GM18519 (cell line): ENCODE results near the gene PTMS.

Experiments
- ATAC-seq: cut with Tn5 transposase; IDR thresholded peaks from one replicate; pipeline ENCODE4 v1.9.1; 2021; ENCODE audit warnings: mild to moderate bottlenecking, moderate library complexity; ENCODE audit not compliant: unreplicated experiment, low FRiP score

PTMS gene

DNA sequence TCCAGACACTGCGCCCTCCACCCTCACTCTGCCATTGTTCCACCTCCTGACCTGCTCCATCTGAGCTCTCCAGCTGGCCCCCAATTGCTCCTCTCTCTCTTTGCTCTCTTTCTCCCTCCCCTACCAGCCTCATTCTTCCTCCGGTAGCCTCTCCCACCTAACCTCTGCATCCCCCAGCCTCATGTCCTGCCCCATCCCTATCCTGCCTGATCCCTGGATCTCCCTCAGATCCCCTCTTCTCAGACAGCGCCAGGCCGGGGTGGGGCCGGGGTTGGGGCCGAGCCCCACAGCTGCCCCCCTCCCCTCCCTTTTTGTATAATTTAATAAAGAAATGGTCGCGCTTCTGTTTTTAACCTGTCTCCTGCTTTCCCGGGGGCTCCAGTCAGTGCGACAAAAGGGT lies 4.4 kb downstream of the PTMS start:
- ATAC-seq: no peak

DNA sequence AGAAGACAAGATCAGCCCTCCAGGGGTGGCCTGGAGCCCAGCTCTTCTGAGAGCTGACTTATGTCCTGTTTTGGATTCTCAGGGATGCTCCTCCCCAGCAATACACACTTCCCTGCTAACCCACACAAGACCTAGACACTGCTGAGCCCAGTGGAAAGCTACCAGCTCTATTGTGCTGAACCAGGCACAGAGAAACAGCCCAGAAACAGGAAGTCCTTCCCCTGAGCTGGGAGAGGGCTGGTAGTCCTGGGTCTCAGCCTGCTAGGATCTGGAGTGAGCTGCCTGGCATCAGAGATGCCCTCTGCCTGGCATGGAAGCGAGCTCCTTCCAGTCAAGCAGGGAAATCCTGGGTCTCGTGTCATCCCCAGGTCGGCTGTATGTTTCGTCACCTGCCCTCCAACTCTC lies 4.9 kb downstream of the PTMS start:
- ATAC-seq: no peak

DNA sequence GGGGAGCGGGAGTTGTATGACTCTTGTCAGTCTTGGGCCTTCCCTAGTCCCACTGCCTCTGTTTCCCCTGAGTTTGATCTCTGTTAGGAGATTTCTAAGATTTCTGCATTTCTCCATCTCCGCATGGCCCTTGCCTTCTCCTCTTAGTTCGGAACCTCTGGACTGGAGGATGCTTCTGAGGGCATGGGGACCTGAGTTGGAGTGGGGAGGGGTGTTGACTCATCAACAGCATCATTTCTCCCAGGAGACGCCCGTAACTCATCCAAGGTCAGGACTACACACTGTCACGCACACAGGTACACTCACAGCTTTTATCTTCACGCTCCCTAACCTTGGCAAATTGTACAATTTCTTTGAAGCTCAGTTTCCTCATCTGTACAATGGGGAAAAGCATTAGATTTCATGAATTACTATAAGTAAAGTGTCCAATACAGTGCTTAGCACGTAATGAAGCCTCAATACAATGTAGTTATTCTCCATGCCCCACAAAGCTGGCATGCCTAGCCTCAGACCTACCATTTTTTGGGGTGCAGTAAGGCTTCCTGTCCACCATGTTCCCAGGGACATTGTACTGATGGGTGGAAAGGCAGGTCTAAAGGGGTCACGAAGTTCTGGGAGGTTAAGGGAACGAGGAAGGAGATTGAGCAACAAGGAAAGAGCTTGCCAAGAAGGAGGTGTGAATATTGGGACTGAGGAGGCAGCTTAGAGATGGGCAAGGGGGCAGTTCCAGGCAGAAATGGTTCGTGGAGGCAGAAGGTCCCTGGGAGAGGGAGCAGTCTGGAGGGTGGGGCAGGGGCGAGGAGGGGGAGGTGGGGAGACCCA lies 5.6 kb downstream of the PTMS start:
- ATAC-seq: no peak

DNA sequence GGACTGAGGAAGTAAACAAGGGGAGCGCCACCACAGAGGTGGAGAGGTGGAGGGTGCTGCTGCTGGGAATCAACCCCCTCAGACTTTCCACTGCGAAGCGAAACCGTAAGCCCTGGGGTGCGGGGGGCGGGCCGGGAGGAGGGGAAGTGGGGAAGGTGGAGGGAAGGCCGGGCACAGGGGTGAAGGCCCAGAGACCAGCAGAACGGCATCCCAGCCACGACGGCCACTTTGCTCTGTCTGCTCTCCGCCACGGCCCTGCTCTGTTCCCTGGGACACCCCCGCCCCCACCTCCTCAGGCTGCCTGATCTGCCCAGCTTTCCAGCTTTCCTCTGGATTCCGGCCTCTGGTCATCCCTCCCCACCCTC lies 6.2 kb downstream of the PTMS start, which contains the start of gene LAG3:
LAG3 (plus strand) TSS at position 190 of the 365 bp plus-strand sequence. CDS start 333 bp downstream, outside the sequence.
- no peak for ATAC-seq

- ATAC-seq: no peak
These were observed 6.8 kb downstream of the PTMS start for GRCh38 chr12:6772726-6773589.

DNA sequence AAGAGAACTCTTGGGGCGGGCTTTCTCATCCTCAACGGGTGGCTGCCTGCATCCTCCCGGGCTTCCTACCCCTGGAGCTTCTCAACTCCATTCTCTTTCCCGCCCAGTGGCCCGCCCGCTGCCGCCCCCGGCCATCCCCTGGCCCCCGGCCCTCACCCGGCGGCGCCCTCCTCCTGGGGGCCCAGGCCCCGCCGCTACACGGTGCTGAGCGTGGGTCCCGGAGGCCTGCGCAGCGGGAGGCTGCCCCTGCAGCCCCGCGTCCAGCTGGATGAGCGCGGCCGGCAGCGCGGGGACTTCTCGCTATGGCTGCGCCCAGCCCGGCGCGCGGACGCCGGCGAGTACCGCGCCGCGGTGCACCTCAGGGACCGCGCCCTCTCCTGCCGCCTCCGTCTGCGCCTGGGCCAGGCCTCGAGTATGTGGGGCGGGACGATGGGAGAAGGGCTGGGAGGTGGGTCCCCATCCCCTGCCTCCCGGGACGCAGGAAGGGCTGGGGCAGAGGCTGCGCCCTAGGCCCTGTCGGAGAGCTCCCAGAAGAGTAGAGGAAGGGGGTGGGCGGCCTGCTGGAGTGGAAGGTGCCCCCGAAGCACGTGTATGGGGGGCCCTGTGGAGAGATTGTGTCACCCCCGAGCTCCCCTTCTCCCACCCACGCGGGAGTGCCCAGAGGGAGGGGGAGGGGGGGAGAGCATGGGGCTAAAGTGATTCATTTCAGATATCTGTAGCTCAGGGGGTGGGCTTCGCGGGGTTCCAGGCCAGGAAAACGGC lies 7.6 kb downstream of the PTMS start:
- no peak for ATAC-seq

DNA sequence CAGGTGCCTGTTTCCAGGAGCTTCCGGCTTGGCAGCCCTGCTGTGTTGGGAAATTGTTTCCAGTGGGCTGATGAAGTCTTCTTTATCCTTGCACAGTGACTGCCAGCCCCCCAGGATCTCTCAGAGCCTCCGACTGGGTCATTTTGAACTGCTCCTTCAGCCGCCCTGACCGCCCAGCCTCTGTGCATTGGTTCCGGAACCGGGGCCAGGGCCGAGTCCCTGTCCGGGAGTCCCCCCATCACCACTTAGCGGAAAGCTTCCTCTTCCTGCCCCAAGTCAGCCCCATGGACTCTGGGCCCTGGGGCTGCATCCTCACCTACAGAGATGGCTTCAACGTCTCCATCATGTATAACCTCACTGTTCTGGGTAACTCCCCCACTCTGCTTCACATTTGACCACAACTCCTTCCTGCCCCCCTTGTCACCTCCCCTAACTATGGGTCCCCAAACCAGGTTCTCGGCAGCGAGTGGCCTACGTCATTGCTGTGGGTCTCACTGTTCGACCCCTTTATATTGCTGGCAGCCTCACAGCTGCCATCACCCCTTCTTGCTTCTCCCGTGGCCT lies 8.4 kb downstream of the PTMS start:
- no peak for ATAC-seq

- no peak for ATAC-seq
These were observed 9.3 kb downstream of the PTMS start for GRCh38 chr12:6775185-6776174.

DNA sequence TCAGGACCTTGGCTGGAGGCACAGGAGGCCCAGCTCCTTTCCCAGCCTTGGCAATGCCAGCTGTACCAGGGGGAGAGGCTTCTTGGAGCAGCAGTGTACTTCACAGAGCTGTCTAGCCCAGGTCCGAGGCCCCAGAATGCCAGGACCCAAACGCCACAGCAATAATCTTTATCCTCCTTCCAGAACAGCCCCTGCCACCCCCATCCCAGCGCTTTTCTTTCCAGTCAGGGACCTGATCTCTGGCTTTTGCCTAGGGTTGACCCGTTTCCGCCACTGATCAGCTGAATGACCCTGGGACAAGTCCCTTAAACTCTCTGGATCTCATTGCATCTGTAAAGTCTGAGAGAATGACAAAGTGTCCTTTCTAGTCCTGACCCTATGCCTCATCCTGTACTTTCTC lies 11.2 kb downstream of the PTMS start:
- no peak for ATAC-seq

- ATAC-seq: no peak
These were observed 12.0 kb downstream of the PTMS start for GRCh38 chr12:6778217-6778573.

DNA sequence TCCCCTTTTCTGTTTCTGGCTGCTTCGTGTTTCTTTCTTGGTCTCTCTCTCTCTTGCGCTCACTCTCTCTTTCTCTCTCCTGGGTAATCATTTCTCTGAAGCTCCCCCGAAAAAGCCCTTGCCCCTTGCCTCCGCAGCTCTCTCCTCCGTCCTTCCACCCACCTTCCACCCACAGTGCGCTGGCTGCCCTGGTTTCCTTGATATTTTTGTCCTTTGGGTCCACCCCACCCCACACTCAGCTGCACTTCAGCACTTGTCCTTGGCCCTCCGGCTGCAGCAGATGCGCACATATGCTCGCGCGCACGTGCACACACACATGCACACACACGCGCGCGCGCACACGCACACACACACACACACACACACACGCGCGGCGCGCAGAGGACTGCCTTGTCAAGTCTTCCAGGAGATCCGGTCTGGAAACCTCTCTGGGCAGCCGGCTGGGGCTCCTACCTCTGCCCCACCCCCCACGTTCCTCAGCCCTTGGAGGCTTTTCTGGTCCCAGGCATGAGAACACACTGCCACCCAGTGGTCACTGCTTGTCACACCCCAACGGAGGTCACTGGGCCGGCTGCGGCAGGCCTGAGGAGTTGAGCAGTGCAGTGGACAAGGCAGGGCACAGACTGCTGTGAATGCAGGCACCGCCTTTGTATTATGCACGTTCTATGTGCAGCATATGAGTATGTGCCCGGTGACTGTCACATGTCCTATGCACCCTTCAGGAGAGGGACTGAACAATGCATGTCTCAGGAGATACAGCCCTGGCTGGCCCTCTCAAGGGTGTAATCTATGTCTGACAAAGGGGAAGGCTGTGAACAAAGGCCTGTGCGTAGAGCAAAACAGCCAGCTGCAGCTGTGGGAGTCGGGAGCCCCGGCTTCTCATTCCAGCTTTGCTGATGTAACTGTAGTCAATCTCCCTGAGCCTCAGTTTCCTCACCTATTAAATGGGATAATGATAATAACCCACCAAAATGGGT lies 12.7 kb downstream of the PTMS start:
- no peak for ATAC-seq

GRCh38 chr12:6779708-6780432 lies 13.7 kb downstream of the PTMS start:
- ATAC-seq: no peak

GRCh38 chr12:6780573-6780972 lies 14.4 kb downstream of the PTMS start:
- no peak for ATAC-seq

DNA sequence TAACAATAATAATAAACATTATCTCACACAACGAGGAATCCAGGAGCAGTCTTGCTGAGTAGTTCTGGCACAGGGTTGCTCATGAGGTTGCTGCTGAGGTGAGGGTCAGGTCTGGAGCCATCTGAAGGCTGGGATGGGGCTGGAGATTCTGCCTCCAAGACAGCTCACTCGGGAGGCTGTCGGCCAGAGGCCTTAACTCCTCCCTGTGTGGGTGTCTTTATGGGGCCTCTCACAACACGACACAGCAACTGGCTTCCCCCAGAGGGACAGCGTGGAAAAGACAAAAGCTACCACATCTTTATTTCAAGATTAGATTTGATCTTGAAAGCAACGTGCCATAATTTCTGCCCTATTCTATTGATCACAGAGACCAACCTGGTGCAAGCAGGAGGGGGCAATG lies 16.0 kb downstream of the PTMS start:
- no peak for ATAC-seq

DNA sequence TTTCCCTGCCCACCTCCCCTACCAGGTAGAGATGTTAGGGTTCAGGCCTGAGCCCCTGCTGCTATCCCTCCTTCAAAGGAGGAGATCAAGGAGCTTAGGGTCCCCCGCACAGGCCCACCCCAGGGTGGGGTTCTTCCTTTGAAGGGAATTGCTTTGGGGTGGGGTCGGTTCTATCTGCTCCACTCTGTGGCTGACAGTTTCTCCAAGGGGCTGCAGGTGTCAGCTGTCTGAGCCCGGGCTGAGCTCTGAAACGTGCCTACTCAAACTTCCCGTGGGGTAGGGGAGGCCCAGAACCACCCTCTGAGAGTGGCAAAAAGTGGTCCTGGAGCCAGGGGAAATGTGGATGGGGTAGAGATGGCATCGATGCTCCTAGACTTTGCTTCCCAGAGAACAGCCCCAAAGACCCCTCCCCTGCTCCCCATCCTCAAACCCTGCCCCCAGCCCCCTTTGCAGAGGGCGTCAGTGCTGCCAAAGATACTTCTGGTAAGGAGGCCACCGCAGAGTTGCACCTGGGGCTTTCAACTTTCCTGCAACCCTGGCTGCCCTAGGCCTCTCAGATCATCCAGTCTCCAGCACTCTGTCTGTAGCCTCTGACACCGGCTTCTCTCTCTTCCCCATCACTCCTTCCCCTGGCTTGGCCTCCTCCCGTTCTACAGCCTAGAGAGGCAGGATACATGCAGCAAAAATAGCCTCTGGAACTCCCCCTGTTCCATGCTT lies 16.8 kb downstream of the PTMS start:
- no peak for ATAC-seq

GRCh38 chr12:6783828-6784227 lies 17.7 kb downstream of the PTMS start:
- no peak for ATAC-seq

- no peak for ATAC-seq
These were observed 18.1 kb downstream of the PTMS start for GRCh38 chr12:6784296-6784695.
